Neural progenitor cell (in vitro differentiated cells): ENCODE measurements around the gene QRFP. TPM values are rescaled to one million over a fixed set of nuclear protein-coding genes. Genes with fewer than 3 reads are reported as not detected.

ENCODE experiments used
- DNase-seq: peaks from one replicate; pipeline ENCODE4 v3.0.0-alpha.2; 2016; ENCODE audit warnings: low spot score
- H2AFZ ChIP-seq: fragments of 200-600 bp; sonication (generic); replicated peaks from 2 replicates; pipeline ENCODE4 v1.6.1; 2016; ENCODE audit warnings: antibody characterized with exemption
- H3F3A ChIP-seq: fragments of 200-600 bp; sonication (generic); 2 replicates; pipeline ENCODE4 v1.6.1; 2016; ENCODE audit warnings: antibody characterized with exemption, low read depth
- H3K27ac ChIP-seq: fragments of 200-600 bp; sonication (generic); 2 replicates; pipeline ENCODE4 v1.5.1; 2016; ENCODE audit warnings: mild to moderate bottlenecking
- H3K27me3 ChIP-seq: fragments of 200-600 bp; sonication (generic); 2 replicates; pipeline ENCODE4 v1.6.1; 2016; ENCODE audit warnings: mild to moderate bottlenecking, moderate library complexity
- H3K36me3 ChIP-seq: fragments of 200-600 bp; sonication (generic); 2 replicates; pipeline ENCODE4 v1.5.1; 2016
- H3K4me1 ChIP-seq: fragments of 200-600 bp; sonication (generic); 2 replicates; pipeline ENCODE4 v1.6.1; 2016; ENCODE audit warnings: mixed run types
- H3K4me2 ChIP-seq: fragments of 200-600 bp; sonication (generic); 2 replicates; pipeline ENCODE4 v1.6.1; 2016
- H3K4me3 ChIP-seq: fragments of 200-600 bp; sonication (generic); 2 replicates; pipeline ENCODE4 v1.5.1; 2016
- H3K79me2 ChIP-seq: fragments of 200-600 bp; sonication (generic); 2 replicates; pipeline ENCODE4 v1.6.1; 2016; ENCODE audit warnings: low read depth
- H3K9ac ChIP-seq: fragments of 200-600 bp; sonication (generic); 2 replicates; pipeline ENCODE4 v1.6.1; 2016
- H3K9me3 ChIP-seq: fragments of 200-600 bp; sonication (generic); 2 replicates; pipeline ENCODE4 v1.5.1; 2016; ENCODE audit warnings: low read depth
- H4K20me1 ChIP-seq: fragments of 200-600 bp; sonication (generic); 2 replicates; pipeline ENCODE4 v1.6.1; 2016; ENCODE audit warnings: low read depth
- H3K27ac Mint-ChIP-seq: 3 replicates; pipeline ENCODE4 v1.8.0; 2021; ENCODE audit warnings: mixed read lengths
- H3K27me3 Mint-ChIP-seq: 2 replicates; pipeline ENCODE4 v1.8.0; 2022; ENCODE audit warnings: low read depth, mild to moderate bottlenecking, inconsistent platforms, moderate library complexity, mixed read lengths; ENCODE audit not compliant: insufficient read depth
- H3K36me3 Mint-ChIP-seq: 3 replicates; pipeline ENCODE4 v1.8.0; 2021; ENCODE audit warnings: mixed read lengths
- H3K4me1 Mint-ChIP-seq: 3 replicates; pipeline ENCODE4 v1.8.0; 2021; ENCODE audit warnings: mixed read lengths
- H3K4me3 Mint-ChIP-seq: 3 replicates; pipeline ENCODE4 v1.8.0; 2021; ENCODE audit warnings: mild to moderate bottlenecking, moderate library complexity, mixed read lengths
- H3K9me3 Mint-ChIP-seq: 3 replicates; pipeline ENCODE4 v1.8.0; 2020; ENCODE audit warnings: mixed read lengths
- EZH2 ChIP-seq: fragments of 200-600 bp; sonication (generic); IDR thresholded peaks from 2 replicates; pipeline ENCODE4 v1.6.1; 2017; ENCODE audit warnings: antibody characterized with exemption, mild to moderate bottlenecking, moderate library complexity
- EZH2phosphoT487 ChIP-seq: fragments of 200-600 bp; sonication (generic); IDR thresholded peaks from 2 replicates; pipeline ENCODE4 v1.6.1; 2017; ENCODE audit warnings: antibody characterized with exemption
- total RNA-seq: library from RNA; depleted of rRNA; stranded (reverse); fragments of >200 nt; gene quantifications from 2 replicates; pipeline ENCODE4 v1.2.3, GENCODE V29; 2015; ENCODE audit warnings: low replicate concordance
- TF ChIP-seq, protein P1 (sequence below): fragments of 200-600 bp; sonication (generic); IDR thresholded peaks from 2 replicates; pipeline ENCODE4 v1.5.1; 2017; ENCODE audit warnings: antibody characterized with exemption, mild to moderate bottlenecking

The QRFP gene
- total RNA-seq, 1 donor from 2014 or later, result not detected

GRCh38 chr9:130921300-130921988 lies 24.8 kb upstream of the QRFP start:
- Mint-ChIP-seq H3K9me3 (peaks cover 3% of the 10 kb centered on the region), H3K27ac (peak overlapping the region; percentile 79), H3K4me1 (peaks cover 44% of the 10 kb centered on the region), H3K27me3 (peaks cover 29% of the 10 kb centered on the region), H3K36me3 (no peaks in the 10 kb centered on the region), H3K4me3 (peak overlapping the region; percentile 58)
- Histone ChIP-seq H2AFZ (no peak overlapping the region), H3K79me2 (no peaks in the 10 kb centered on the region), H4K20me1 (peaks cover 26% of the 10 kb centered on the region), H3K27ac (no peak overlapping the region), H3F3A (peaks cover 10% of the 10 kb centered on the region), H3K9me3 (no peaks in the 10 kb centered on the region), H3K36me3 (no peaks in the 10 kb centered on the region), H3K4me2 (peak overlapping the region; percentile 45), H3K9ac (no peak overlapping the region), H3K27me3 (no peaks in the 10 kb centered on the region), H3K4me1 (peaks cover 39% of the 10 kb centered on the region), H3K4me3 (no peak overlapping the region)
- DNase-seq, result peak; percentile 86
- TF ChIP-seq, protein P1, sequence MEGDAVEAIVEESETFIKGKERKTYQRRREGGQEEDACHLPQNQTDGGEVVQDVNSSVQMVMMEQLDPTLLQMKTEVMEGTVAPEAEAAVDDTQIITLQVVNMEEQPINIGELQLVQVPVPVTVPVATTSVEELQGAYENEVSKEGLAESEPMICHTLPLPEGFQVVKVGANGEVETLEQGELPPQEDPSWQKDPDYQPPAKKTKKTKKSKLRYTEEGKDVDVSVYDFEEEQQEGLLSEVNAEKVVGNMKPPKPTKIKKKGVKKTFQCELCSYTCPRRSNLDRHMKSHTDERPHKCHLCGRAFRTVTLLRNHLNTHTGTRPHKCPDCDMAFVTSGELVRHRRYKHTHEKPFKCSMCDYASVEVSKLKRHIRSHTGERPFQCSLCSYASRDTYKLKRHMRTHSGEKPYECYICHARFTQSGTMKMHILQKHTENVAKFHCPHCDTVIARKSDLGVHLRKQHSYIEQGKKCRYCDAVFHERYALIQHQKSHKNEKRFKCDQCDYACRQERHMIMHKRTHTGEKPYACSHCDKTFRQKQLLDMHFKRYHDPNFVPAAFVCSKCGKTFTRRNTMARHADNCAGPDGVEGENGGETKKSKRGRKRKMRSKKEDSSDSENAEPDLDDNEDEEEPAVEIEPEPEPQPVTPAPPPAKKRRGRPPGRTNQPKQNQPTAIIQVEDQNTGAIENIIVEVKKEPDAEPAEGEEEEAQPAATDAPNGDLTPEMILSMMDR, result no peak
- no peak for TF ChIP-seq EZH2
- no peak for TF ChIP-seq EZH2phosphoT487

DNA sequence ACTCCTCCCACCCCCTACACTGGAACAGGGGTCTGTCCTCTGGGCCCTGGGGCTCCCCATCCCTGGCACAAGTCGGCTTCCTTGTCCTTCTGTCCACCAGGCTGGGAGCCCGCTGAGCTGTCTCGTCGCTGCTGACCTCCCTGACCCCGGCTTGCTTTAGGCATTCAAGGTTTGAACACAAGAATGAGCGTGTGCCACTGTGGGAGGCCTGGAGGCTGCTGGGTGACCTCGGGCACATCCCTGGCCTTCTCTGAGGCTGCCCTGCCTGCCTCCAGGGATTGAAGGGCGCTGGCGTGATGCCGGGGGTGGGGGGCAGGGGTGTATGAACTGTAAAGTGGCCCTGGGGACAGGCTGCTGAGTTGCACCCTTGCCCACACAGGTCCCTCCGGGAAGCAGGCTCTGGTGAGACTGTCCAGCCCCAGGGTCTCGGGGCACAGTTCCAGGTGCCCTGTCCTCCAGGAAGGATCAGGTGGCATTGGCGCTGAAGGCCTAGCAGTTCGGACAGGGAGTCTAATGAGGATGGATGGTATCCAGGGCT lies 24.2 kb upstream of the QRFP start:
- DNase-seq, result peak; percentile 84
- no peaks in the 10 kb centered on the region for H3K79me2 ChIP-seq
- no peak overlapping the region for H3K27ac Mint-ChIP-seq
- no peak overlapping the region for H2AFZ ChIP-seq
- H3K4me3 Mint-ChIP-seq, result peak overlapping the region; percentile 58
- H3K9me3 Mint-ChIP-seq, result peaks cover 3% of the 10 kb centered on the region
- peaks cover 39% of the 10 kb centered on the region for H3K4me1 ChIP-seq
- H3K27me3 Mint-ChIP-seq, result peaks cover 30% of the 10 kb centered on the region
- peaks cover 26% of the 10 kb centered on the region for H4K20me1 ChIP-seq
- TF ChIP-seq, protein P1, result no peak
- no peak for TF ChIP-seq EZH2phosphoT487
- no peak overlapping the region for H3K9ac ChIP-seq
- no peaks in the 10 kb centered on the region for H3K9me3 ChIP-seq
- no peak overlapping the region for H3K4me3 ChIP-seq
- peak overlapping the region; percentile 45 for H3K4me2 ChIP-seq
- H3K4me1 Mint-ChIP-seq, result peaks cover 42% of the 10 kb centered on the region
- no peak overlapping the region for H3K27ac ChIP-seq
- H3K36me3 Mint-ChIP-seq, result no peaks in the 10 kb centered on the region
- H3K36me3 ChIP-seq, result no peaks in the 10 kb centered on the region
- peaks cover 10% of the 10 kb centered on the region for H3F3A ChIP-seq
- H3K27me3 ChIP-seq, result no peaks in the 10 kb centered on the region

DNA sequence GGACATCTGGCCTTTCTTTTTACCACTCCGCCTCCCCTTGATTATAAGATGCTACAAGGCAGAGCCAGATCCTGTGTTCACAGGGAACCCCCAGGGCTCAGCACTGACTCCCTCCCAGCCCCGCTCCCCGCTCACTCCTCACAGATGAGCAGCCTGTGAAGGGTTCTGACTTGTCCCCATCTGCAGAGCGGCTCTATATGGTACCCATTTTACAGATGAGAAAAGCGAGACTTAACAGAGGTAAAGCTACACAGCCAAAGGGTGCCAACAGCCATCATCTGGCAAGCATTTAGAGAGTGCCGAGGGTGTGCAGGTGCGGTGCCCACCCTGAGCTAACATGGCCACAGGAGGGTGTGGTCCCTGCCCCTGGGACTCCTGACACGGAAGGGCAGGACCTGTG lies 23.6 kb upstream of the QRFP start:
- DNase-seq, result no peak
- Histone ChIP-seq H3K79me2 (no peaks in the 10 kb centered on the region), H3K9ac (no peak overlapping the region), H2AFZ (no peak overlapping the region), H3K27ac (no peak overlapping the region), H3K4me2 (peak overlapping the region; percentile 45), H3K27me3 (no peaks in the 10 kb centered on the region), H4K20me1 (peaks cover 26% of the 10 kb centered on the region), H3K36me3 (no peaks in the 10 kb centered on the region), H3K9me3 (no peaks in the 10 kb centered on the region), H3K4me1 (peaks cover 39% of the 10 kb centered on the region), H3F3A (peaks cover 10% of the 10 kb centered on the region), H3K4me3 (no peak overlapping the region)
- no peak for TF ChIP-seq EZH2phosphoT487
- TF ChIP-seq, protein P1, result no peak
- no peak for TF ChIP-seq EZH2
- no peaks in the 10 kb centered on the region for H3K36me3 Mint-ChIP-seq
- H3K4me3 Mint-ChIP-seq, result no peak overlapping the region
- peak overlapping the region; percentile 85 for H3K27ac Mint-ChIP-seq
- peaks cover 42% of the 10 kb centered on the region for H3K4me1 Mint-ChIP-seq
- peaks cover 3% of the 10 kb centered on the region for H3K9me3 Mint-ChIP-seq
- H3K27me3 Mint-ChIP-seq, result peaks cover 33% of the 10 kb centered on the region
